ENCODE measurements around the gene EGFLAM.

EGFLAM gene

DNA sequence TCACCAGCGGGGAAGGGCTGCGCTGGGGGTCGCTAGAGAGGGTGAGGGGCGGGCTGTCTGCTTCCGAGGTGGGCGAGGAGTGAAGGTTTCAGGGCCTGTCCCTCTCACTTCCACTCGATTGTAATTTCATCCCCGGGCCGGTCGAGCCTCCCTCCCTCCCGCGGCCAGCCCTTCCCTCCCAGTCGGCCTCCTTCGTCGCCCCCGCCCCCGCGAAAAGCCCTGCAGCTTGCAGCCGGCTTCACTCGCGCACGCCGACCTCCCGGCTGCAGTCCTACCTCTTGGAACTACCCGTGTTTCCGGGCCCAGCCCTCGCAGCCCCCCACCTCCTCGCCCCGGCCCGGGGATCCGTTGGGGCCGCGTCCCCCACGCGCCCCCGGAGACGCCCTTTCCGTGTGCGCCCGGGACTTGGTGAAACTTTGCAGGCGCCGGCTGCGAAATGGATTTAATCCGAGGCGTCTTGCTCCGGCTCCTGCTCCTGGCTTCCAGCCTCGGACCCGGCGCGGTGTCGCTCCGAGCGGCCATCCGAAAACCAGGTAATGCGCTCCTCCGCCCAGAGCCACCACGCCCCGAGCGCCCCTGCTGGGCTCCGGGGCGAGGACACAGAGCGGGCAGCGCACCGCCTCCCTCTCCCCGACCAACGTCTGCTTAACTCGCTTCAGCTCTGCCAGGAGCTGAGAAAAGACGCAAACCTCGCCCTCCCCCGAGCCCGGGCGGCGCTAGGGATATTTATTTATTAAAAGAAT is at the start of gene EGFLAM:
TSS of gene EGFLAM (plus strand) at position 241 of the 743 bp plus-strand sequence. CDS start at position 437, 196 bp downstream.
- DNase-seq = no peak

DNA sequence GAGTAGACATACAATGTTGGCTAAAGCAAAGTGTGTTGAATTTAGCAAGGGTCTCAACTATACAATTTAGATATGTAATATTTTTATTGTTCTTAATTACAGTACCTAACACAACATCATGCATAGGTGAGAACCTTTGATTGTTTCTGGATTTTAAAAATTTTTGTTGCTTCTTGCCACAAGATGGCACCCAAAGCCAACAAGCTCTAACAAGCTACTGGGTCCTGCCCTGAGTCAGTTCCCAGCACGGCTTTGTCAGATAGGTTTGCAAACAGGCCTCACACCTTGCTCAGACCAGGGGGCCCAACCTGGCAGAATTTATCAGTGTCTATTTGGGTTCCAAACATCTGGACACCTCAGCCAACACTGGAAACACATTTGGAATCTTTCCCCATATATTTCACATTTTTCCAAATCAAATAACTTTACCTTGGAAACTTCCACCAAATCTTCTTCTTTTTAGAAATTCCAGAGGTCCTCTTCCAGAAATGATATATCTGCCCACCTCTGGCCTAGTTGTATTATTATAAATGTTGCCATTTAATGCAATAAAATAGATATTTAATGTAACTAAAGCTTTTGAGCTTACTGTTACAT is 49.5 kb upstream of the EGFLAM start:
- no peak for DNase-seq

GRCh38 chr5:38210676-38211353 is 47.5 kb upstream of the EGFLAM start:
- DNase-seq = no peak

GRCh38 chr5:38211354-38211710 is 47.0 kb upstream of the EGFLAM start:
- DNase-seq = no peak

DNA sequence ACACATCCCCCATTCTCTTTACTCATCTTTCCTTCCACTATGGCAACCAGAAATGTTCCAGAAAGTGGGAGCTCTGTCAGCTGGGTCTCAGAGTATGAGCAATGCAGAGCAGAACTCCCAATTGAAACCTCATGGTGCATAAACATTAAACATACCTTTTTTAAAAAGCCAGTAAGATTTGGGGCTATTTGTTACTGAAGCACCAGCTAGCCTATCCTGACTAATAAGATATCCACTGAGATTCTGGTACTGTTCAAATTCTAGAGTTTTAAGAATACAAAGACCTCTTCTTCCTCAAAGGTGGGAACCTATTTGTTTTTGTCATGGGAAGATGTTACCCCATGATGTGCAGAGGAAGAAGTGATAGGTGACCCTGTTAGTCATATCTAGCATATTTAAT is 46.1 kb upstream of the EGFLAM start:
- DNase-seq = no peak

DNA sequence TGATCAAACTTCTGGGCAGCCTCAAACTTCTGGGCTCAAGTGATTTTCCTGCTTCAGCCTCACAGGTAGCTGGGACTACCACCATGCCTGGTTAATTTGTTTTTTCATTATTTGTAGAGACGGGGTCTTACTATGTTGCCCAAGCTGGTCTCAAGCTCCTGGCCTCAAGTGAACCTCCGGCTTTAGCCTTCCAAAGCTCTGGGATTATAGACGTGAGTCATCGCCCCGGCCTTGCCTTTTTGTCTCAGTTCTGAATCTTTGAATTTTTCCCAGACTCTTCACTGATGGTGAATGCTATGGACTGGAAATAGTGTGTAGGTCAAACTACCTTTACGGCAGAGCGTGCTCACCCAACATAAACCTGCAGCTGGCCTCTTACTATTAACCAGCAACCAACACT is 32.3 kb upstream of the EGFLAM start:
- DNase-seq = no peak

- no peak for DNase-seq
These were observed 29.4 kb upstream of the EGFLAM start for GRCh38 chr5:38228914-38229313.

DNA sequence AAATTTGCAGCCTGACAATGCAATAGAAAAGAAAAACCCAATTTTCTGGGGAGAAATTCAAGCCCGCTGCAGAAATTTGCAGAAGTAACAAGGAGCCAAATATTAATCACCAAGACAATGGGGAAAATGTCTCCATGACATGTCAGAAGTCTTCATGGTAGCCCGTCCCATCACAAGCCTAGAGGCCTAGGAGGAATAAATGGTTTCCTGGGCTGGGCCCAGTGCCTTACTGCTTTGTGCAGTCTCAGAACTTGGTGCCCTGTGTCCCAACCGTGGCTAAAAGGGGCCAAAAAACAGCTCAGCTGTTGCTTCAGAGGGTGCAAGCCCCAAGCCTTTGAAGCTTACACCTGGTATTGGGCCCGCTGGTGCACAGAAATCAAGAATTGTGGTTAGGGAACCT is 23.6 kb upstream of the EGFLAM start:
- no peak for DNase-seq

- no peak for DNase-seq
These were observed 20.7 kb upstream of the EGFLAM start for GRCh38 chr5:38237681-38238080.

- DNase-seq = no peak
These were observed 18.1 kb upstream of the EGFLAM start for GRCh38 chr5:38240212-38240611.

DNA sequence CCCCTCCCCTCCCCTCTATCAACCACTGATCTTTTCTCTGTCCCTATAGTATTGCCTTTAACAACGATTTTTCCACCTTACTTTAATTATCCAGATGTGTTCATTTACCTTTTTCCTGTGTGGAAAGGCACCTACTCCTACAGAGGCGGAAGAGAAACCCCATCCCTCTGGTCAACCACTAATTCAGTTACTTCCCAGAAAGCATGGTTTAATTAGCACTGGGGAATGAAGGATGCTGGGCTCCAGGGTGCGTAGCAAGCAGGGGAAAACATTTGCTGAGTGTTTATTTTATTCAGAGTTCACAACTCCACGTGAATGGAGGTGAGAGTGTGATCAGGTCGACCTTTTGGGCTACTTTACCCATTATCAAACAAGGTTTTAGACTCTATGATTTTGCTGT is 16.7 kb upstream of the EGFLAM start:
- DNase-seq = no peak

DNA sequence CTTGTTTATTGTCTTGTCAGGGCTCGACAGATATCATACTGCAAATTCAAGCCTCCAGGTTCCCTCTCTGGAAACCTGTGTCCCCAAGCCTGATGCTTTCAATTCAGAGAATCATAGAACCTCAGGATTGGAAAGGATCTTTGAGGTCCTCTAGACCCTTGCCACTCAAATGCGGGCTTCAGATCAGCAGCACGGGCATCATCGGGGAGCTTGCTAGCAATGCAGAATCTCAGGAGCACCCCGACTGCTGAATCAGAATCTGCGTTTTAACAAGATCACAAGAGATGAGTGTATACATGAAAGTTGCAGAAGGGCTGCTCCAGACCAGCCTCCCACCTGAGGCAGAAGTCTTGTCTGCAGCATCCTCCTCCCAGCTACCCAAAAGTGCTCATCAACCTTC is 13.1 kb upstream of the EGFLAM start:
- no peak for DNase-seq

DNA sequence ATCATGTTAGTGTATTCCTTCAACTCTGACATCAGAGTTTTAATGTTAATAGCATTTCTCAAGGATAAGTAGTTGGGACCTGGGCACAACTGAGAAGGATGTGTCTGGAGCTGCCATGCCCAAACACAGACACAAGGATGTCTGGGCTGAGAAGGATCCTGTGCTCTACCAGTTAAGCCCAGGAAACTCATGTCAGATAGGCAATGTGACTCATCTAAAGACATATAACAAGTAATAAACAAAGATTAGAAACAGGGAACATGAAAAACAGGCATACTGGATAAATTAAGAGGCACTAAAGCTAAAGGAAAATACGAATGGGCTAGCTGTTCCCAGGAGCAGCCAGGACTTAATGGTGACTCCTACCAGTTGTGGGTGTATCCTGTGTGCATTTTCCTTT is 9.1 kb upstream of the EGFLAM start:
- no peak for DNase-seq

- no peak for DNase-seq
These were observed 8.5 kb upstream of the EGFLAM start for GRCh38 chr5:38249812-38250211.

DNA sequence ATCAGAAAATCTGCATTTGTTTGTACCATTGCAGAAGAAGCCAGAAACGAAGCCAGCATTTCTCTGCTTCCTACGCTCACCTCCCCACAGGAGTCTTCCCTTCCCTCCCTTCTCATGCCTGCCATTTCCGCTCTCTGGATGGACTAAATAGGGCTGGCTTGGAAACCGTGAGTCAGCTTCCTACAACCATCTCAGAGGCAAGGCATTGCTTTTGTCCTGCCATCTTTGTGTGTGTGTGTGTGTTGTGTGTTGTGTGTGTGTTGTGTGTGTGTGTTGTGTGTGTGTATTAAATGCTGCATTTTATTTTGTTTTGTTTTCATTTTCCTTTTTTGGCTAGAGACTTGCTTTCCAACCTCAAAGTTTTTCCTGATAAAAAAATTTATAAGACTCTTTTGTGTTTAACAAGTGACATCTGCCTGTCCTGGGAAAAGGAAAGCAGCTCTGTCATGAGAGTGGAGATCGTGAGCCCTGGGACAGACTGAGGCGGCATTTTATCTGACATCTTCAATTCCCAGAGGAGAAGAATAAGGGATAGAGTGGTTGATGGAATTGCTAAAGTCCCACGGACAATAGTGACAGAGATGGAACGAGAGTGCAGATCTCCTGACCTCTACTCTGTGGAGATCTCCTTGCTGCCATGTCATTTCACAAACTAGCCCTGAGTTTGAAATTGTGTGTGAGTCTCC is 7.5 kb upstream of the EGFLAM start:
- DNase-seq = no peak

DNA sequence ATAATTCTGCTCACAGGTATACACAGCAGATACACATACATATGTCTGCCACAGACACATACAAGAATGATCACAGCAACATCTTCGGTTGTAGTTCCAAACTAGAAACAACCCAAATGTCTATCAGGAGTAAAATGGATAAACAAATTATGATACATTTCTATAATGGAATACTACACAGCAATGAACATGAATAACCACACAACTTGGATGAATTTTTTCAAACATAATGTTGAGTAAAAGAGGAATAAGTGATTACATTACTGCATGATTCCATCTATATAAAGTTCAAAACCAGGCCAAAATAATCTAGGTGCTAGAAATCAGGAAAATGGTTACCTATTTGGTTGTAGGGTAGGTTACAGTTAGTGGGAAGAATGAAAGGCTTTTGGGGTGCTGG is 4.6 kb upstream of the EGFLAM start:
- no peak for DNase-seq

DNA sequence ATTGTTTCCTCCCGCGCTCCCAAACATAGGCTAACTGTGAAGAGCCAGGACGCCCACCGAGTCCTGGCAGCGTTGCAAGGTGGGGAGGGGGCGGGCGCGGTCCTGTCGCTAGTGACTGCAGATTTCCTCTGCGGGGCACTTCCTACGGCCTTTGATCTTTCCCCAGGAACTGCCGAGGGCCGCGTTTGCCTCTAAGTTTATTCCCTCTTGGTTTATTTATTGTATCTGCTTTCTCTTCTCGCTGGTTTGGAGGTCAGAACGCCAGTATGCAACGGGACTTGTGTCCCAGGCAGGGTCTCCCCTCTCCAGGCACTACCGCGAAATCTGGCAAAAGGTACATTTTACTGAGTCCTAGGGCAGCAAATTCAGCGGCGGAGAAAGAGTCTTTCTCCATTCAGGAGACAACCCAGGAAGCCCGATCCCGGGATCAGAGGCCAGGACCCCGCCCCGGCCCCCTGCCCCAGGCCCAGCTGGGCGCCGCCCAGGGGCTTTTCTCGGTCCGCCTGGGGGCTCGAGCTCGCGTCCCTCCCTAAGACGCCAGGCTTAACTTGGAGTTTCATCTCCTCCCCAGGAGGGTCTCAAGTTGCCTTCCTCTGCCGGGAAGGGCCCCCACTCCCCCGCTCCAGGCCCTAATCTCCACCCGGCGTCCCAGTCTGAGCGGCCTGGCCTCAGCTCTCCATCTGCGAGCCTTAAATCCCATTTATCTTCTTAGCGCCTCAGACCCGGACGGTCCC is 884 bp upstream of the EGFLAM start:
- no peak for DNase-seq

DNA sequence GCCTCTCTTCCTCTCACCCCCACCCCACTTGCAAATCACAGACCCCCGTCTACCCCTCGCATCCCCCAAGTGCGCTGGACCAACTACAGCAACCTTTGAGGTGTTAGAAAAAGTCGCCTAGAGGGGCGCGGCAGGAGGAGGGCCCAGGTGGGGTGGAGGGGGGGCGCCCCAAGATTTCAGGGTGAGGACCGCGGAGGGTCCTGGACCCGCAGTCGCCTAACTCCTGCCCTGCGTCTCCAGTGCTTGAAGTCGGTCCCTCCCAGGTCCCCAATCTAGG is 379 bp upstream of the EGFLAM start:
- DNase-seq = no peak

DNA sequence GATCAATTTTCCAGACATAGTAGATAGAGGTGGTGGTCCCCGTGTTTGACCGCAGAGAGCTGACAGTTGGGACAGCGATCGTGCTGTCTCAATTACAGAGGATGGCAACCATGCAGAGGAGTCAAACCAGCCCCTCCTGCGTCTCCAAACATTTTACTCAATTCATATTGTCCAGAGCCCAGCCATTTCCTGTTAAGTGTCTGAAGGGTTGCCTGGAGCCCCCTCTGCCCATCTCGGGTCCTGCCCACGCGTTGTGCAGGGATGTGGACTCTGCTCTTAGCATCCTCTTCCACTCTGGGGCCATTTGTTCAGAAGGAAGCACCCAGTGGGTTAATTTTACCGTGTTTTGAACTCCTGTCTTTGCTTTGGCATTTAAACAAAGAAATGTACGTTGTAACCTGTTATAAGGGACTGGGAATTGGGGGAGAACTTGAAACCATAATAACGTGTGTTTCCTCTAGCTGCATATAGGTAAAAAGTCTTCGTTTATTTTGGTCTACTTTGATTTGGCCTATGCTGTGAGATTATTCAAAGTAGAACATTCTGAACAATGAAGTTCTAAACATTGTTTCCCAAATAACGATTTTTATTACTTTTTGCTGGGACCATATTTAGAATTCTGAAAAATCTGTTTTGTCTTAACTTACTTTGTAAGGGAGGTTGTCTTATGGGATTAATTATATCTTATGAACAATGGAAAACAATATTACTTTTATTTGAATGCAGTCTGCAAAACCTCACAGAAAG is 876 bp downstream of the EGFLAM start:
- DNase-seq = no peak

- no peak for DNase-seq
These were observed 1.4 kb downstream of the EGFLAM start for GRCh38 chr5:38259809-38260160.

DNA sequence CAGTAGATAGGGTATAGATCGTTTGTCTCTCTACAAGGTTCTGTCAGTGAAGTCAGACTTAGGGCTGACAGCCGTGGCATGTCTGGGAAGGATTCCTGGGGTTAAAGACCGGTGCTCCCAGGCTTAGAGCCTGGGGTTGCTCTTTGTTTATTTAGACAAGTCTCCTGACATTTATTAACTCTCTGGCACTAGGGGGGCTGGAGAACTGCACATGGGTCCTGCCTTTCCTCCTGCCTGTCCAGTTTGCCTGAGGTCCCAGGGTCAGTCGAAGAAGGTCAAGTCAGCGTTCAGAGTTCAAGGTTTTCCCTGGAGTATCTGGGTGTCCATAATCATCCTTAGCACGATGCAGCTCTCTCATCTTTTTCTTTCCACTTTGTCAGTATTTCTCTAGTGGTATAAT is 5.6 kb downstream of the EGFLAM start:
- no peak for DNase-seq

GRCh38 chr5:38265546-38266179 is 7.3 kb downstream of the EGFLAM start:
- peak; percentile 21 for DNase-seq
